Testis (tissue), 5 donors: Measurements from ENCODE around the gene CCNL1. TPM values are rescaled to one million over a fixed set of nuclear protein-coding genes. Genes with fewer than 3 reads are reported as not detected.

Source experiments
- DNase-seq: peaks from one replicate; pipeline ENCODE4 v3.0.0-alpha.2; 2019
- H3K27ac ChIP-seq, 2 donors: fragments of 200-600 bp; sonication (generic); one replicate each; pipeline ENCODE4 v1.5.1; 2019
- H3K27me3 ChIP-seq: fragments of 200-600 bp; sonication (generic); one replicate; pipeline ENCODE4 v1.5.1; 2019
- H3K36me3 ChIP-seq: fragments of 200-600 bp; sonication (generic); one replicate; pipeline ENCODE4 v1.5.1; 2017; ENCODE audit warnings: low read depth; ENCODE audit errors: missing control alignments
- H3K4me1 ChIP-seq: fragments of 200-600 bp; sonication (generic); one replicate; pipeline ENCODE4 v1.5.1; 2019
- H3K4me3 ChIP-seq, 2 donors: fragments of 200-600 bp; sonication (generic); one replicate each; pipeline ENCODE4 v1.5.1; 2017 to 2019
- H3K9me3 ChIP-seq: fragments of 200-600 bp; sonication (generic); one replicate; pipeline ENCODE4 v1.5.1; 2017
- CTCF ChIP-seq, 3 experiments: fragments of 450-650 bp in 2 of 3; fragments of 200-600 bp in 1 of 3; sonication (generic) in 1 of 3; IDR thresholded peaks; one replicate each; pipeline ENCODE4 v1.5.1; 2016 to 2019; ENCODE audit warnings: antibody characterized with exemption in 3 of 3, mild to moderate bottlenecking in 2 of 3, moderate library complexity in 1 of 3
- POLR2A ChIP-seq: fragments of 450-650 bp; IDR thresholded peaks from one replicate; pipeline ENCODE4 v1.6.1; 2017; ENCODE audit warnings: antibody characterized with exemption, mild to moderate bottlenecking, moderate library complexity
- whole genome bisulfite sequencing, 2 donors: methylation state at CpG; one replicate each; pipeline ENCODE4 v1.1.5; 2018; 5-methylcytosine and 5-hydroxymethylcytosine counted together
- intact Hi-C: fragments of 100-400 bp; cut with DNase I; formaldehyde crosslinking; loops from one replicate; pipeline ENCODE4 v1.15.1; 2023; ENCODE audit warnings: low total_unique reads
- long read RNA-seq, 2 donors: transcript quantifications; one replicate each; lab custom pipeline, GENCODE V29; 2026
- polyA plus RNA-seq: library from polyadenylated mRNA; stranded (reverse); fragments of 350-450 nt; fragmentation: Illumina TruSeq; extraction: RNeasy Lipid Tissue Mini Kit (QIAGEN cat#74804); gene quantifications from one replicate; pipeline ENCODE4 v1.2.3, GENCODE V29; 2014; ENCODE audit warnings: low read depth, low replicate concordance; ENCODE audit not compliant: insufficient read depth
- total RNA-seq, 2 donors: library from RNA; depleted of rRNA; stranded (reverse); fragments of >200 nt; gene quantifications; one replicate each; pipeline ENCODE4 v1.2.3, GENCODE V29; 2016

The CCNL1 gene
- 100 to 1,000 TPM; 168 to 200 TPM for total RNA-seq
- polyA plus RNA-seq: 46.1 TPM
- long read RNA-seq, donor 1, full-length matches to known transcripts: 26 of 38 reads
- long read RNA-seq, donor 1, partial matches to known transcripts: 12 of 38 reads
- long read RNA-seq, donor 1, other reads (novel, unspliced or antisense): 0 of 38 reads
- long read RNA-seq, donor 2, full-length matches to known transcripts: 10 of 10 reads
- long read RNA-seq, donor 2, partial matches to known transcripts: 0 of 10 reads
- long read RNA-seq, donor 2, other reads (novel, unspliced or antisense): 0 of 10 reads

- Histone ChIP-seq H3K27ac (peak within 1 kb of the TSS; percentile 100), H3K27me3 (no peaks in the 10 kb centered on the region), H3K4me3 (peak within 1 kb of the TSS; percentile 100), H3K36me3 (no peaks in the 10 kb centered on the region), H3K9me3 (no peaks in the 10 kb centered on the region), H3K4me1 (peaks cover 42% of the 10 kb centered on the region)
- peak; percentile 97 for DNase-seq
- intact Hi-C loops: loop anchor here (2.0 kb wide), 1 partner anchor 15 kb away; no protein-coding TSS in a partner anchor
- 0% methylated on average over 21 to 69 of the region's 88 CpGs for WGBS, 2 donors
- TF ChIP-seq POLR2A (peak; percentile 97), CTCF (IDR thresholded peaks at IDR 0.05) (no peak)
Observed at GRCh38 chr3:157159762-157160657, at the start of gene CCNL1. Gene CCNL1 (minus strand): TSS chr3:157160147. CDS start chr3:157160094, 53 bp downstream.

- WGBS, 2 donors: 86 to 93% methylated on average over 1 of the region's 1 CpG
Observed at GRCh38 chr3:157204880-157205279, 44.9 kb upstream of the CCNL1 start.

GRCh38 chr3:157204431-157204830 lies 44.5 kb upstream of the CCNL1 start:
- Histone ChIP-seq H3K4me1 (no peaks in the 10 kb centered on the region), H3K9me3 (no peaks in the 10 kb centered on the region), H3K27ac (no peak overlapping the region), H3K36me3 (no peaks in the 10 kb centered on the region), H3K27me3 (no peaks in the 10 kb centered on the region), H3K4me3 (no peak overlapping the region)
- DNase-seq: no peak
- TF ChIP-seq POLR2A (no peak), CTCF (IDR thresholded peaks at IDR 0.05) (peak in 2 of 3 experiments; percentile 11 to 47)
- intact Hi-C loops: no loop called here
- 18 to 45% methylated on average over 1 of the region's 1 CpG for WGBS, 2 donors

More at GRCh38 chr3:157204880-157205279, 44.9 kb upstream of the CCNL1 start:
- H3K27me3 ChIP-seq: no peaks in the 10 kb centered on the region
- no peak overlapping the region for H3K4me3 ChIP-seq
- H3K36me3 ChIP-seq: no peaks in the 10 kb centered on the region
- DNase-seq: no peak
- no peak overlapping the region for H3K27ac ChIP-seq
- H3K4me1 ChIP-seq: no peaks in the 10 kb centered on the region
- TF ChIP-seq POLR2A (no peak), CTCF (IDR thresholded peaks at IDR 0.05) (no peak)
- intact Hi-C loops: no loop called here
- H3K9me3 ChIP-seq: no peaks in the 10 kb centered on the region

- no peak overlapping the region for H3K27ac ChIP-seq
- H3K4me1 ChIP-seq: no peaks in the 10 kb centered on the region
- H3K4me3 ChIP-seq: no peak overlapping the region
- no peaks in the 10 kb centered on the region for H3K9me3 ChIP-seq
- no peaks in the 10 kb centered on the region for H3K27me3 ChIP-seq
- no peaks in the 10 kb centered on the region for H3K36me3 ChIP-seq
- no peak for DNase-seq
- WGBS, 2 donors: 52 to 62% methylated on average over 4 to 6 of the region's 6 CpGs
- peak; percentile 27 to 51 (median 38) for TF ChIP-seq CTCF (IDR thresholded peaks at IDR 0.05)
- no peak for TF ChIP-seq POLR2A
- intact Hi-C loops: no loop called here
Observed at GRCh38 chr3:157201648-157202278, 41.8 kb upstream of the CCNL1 start.
